ENCODE data around the gene ASB7.
A peak's percentile ranks its signal among the peaks of the same experiment; 100 is the strongest.
"Not testable (repeated sequence)": the region's sequence is repeated elsewhere in the genome, so short reads cannot be mapped to it uniquely, and the experiment has no call there.

Gene ASB7, protein sequence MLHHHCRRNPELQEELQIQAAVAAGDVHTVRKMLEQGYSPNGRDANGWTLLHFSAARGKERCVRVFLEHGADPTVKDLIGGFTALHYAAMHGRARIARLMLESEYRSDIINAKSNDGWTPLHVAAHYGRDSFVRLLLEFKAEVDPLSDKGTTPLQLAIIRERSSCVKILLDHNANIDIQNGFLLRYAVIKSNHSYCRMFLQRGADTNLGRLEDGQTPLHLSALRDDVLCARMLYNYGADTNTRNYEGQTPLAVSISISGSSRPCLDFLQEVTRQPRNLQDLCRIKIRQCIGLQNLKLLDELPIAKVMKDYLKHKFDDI

DNA sequence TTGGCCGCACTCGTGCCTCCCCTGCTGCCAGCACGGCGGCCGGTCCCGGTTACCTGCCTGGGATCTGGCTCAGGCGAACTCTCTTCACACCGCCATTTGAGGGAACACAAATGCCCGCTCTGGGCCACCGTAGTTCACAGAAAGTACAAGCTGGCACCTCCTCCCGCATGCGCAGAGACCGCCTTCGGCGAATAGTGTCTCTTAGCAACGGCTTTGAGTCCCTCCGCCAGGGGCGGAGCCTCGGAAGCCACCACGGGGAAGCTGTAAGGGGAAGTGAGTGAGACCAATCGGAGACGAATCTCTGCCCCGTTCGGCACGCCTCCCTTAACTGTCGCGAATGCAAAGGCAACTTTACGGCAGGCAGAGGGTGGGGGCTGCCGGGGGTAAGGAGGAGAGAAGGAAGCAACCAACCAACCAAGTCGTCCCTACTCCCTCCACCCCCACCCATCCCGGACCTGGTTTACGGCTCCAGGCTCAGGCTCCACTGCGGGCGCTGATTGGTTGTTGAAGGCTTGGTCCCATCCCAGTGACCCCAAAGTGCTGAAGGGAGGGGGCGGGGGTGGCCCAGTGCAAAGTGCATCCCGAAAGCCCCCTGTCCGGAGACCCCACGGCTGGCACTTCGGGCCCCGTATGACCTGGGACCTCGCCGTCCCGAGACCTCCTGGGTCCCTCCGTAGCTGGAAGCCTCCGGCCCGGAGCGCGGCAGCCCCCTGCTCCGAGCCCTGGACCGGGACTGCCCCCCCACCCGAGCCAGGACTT, at the start of gene ASB7, which contains the start of gene LINS1:
Gene ASB7 (plus strand): TSS at position 526 of the 759 bp plus-strand sequence. CDS start 9,628 bp downstream, outside the sequence.
Gene LINS1 (minus strand): TSS at position 121 of the 759 bp plus-strand sequence. CDS start 21,342 bp downstream, outside the sequence.
- peak; percentile 100 for DNase-seq (ENCODE audit: low spot score)

DNA sequence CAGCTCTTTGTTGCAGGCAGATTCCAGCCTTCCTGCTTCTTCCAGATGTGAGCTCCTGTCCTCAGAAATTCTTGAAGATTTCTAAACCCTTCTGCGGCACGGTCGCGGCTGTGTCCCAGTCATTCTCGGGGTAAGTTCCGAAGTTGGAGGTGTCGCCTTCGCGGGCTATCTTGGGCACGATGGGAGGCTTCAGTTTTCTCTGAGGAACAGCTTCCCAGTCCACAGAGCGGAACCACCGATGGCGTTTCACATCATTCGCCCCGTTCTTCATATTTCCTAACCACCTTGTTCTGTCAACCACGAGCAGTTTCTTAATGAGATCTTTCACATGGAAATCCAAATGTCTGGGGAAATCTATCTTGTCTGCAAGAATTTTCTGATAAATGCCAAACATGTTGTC, 48.9 kb upstream of the ASB7 start:
- DNase-seq (ENCODE audit: low spot score): no peak

DNA sequence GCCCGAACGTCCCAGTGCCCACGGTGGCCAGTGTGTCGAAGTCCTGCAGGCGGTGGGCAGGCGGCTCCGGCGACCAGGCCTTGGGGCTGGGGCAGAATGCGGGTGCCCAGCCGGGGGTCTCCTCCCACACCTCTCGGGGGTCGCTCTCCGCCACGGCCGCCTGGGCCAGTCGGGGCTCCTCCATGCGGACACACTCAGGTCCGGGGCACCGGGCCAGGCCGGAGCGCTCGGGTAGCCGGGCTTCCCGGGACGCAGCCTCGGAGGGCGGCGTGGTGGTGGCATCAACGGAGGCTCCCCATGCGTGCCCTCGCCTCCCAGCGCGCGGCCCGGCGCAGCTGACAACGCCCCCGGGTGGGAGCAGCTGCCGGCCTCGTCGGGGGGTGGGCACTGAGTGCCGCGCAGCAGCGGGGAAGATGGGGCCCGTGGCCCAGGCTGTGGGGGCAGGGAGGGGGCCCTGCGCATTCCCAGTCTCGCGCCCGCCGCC, 43.6 kb upstream of the ASB7 start:
- no peak for DNase-seq (ENCODE audit: low spot score)

DNA sequence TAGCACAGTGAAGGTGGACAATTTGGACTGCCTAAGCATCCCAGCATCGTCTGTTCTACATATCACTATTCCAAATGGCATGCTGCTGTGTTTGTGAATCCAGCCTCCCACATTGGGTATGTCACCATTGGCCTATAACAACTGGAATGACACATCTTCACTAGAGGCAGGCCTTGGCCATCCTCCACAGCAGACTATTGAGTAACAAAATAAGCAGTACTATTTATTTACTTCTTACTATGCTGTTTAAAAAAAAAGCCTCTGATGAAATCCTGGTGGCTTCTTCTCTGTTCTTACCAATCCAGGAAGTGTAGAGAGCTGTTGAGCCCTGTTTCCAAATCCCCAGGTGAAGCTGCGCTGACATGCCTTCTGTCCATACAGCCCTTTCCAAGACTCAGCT, 43.1 kb upstream of the ASB7 start:
- no peak for DNase-seq (ENCODE audit: low spot score)

DNA sequence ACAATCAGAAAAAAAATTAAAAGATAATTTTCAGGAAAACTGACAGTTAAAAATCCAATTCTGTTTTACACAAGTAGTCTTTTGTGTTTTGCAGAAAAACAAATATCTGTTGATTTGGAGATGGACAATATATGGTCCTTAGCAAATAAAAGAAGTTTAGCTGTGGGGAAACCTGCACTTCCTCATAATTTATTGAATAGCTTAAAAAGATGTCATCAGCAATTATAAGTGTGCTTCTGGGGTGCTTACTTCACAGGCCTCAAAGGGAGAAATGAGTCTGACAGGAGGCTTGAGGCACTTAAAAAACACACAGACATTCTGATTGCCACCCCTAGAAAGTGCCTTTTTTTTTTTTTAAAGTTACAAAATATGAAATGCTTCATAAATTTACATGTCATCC, 42.1 kb upstream of the ASB7 start:
- no peak for DNase-seq (ENCODE audit: low spot score)

DNA sequence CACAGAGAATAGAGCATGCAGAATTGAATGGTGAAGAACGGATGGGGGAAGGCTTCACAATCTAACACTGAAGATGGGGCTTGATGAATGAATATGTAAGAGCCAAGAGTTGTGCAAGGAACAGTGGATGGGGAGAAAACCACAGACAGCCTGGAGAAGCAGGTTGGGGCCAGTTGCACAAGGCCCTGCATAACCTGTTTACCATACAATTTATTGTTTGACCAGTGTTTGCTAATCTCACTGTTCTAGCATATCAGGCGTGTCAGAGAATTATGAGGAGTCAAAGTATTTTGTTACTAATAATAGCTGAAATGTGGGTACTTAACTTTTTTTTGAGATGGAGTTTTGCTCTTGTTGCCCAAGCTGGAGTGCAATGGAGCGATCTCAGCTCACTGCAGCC, 36.8 kb upstream of the ASB7 start:
- no peak for DNase-seq (ENCODE audit: low spot score)

DNA sequence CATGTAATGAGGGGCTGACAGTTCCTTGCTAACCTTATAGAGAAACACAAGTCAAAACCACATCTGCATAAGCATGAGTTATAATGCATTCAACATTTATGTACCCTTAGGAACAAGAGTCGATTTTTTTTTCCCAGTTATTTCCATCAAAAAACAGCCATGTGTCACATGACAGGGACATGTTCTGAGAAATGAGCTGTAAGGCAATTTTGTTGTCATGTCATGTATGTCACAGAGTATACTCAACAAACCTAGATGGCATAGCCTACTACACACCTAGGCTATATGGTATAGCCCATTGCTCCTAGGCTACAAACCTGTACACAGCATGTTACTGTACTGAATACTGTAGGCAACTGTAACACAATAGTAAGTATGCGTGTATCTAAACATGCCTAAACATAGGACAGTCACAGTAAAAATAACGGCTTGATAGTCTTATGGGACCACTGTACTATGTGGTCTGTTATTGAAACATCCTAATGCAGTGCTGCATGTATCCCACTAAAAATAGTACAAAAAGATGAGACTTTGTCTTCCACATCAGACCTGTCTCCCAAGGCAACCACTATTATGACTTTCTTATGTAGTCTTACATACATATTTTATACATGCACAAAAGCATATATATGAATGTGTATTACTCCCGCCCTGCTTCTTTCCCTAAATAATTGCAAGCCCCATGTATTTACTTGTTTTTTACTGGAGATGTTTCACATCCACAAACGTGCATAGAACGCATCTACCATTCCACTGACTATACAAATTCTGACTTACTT, 35.4 kb upstream of the ASB7 start:
- DNase-seq (ENCODE audit: low spot score): no peak

DNA sequence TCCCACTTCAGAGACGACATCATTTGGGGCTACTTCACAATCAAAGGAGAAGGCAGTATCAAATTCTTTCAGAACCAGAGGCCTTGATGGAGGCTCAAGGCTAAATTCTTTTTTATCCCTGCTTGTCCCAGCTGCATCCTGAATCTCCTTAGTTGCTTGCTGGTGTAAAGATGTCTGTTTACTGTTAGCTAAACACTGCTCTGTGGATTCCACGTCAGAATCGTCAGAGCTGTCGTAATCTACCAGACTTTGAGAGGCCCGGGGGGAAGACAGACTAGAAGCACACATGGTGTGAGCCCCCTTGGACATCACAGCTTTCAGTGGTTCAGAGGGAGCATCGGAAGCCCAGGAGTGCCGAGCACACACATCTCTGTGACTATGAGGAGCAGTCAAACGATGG, 33.0 kb upstream of the ASB7 start:
- no peak for DNase-seq (ENCODE audit: low spot score)

DNA sequence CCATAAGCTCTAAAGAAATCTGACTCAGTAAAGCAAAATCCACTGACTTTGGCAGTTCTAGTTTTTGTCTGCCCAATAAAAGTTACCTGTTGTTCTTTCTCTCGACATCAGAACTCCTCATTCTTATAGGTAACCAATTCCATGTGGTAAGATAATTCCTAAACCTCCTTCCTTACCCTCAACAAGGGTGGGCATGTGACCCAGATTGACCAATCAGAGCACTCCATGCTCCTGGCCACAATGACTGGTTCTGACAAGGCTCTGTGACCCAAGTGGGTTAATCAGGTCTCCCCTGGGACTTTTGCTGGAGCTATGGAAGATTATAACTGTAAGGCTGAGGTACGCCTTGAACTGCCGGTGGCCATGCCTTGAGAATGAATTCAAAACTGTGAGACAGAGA, 32.1 kb upstream of the ASB7 start:
- DNase-seq (ENCODE audit: low spot score): no peak

DNA sequence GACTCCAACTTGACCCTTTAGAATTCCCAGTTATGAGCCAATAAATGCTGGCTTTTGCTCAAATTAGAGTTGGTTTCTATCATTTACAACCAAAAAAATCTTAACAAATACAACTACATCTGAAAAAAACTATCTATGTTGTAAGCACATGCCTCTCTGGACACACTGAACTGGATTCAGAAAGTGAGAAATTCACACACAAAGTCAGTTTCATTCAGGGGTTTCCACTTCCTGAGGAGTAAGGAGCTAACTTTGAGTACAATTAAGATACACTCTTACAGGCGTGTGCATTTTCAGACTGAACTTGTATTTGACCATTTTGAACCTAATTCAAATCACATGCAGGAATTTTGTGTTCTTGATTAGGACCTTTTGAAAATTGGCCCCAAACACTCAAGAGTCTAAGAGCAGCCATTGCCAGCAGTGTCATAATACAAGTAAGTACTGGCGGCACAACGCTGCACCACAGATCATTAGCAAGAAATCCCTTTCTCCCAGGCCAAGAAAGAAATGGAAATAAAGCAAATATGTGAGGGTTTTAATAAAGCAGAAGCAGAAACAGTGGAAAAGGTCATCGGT, 31.6 kb upstream of the ASB7 start:
- DNase-seq (ENCODE audit: low spot score): no peak

DNA sequence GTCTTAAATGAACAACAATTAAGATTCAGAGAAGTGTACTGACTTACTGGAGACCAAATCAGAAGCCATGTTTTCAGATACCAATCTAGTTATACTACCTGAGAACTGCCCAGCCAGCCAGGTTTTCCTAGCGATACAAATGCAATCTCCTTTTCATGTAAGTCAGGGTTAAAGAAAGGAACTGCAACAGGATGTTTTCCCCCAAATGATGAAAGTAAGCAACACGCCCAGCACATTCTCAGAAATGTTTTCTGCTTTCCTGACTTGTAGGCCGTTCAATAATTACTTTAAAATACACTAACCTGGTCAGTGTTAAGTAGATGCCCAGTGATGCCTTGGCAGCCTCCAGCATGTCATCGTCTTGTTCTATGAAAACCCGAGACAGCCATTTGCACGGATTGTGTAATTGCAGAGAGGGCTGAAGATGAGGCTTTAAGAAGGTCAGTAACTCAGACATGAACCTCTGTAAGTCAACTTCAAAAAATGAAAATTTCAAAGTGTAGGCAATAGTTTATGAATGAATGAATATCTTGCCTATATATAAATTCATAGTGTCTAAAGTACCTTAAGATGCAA, 30.7 kb upstream of the ASB7 start:
- no peak for DNase-seq (ENCODE audit: low spot score)

DNA sequence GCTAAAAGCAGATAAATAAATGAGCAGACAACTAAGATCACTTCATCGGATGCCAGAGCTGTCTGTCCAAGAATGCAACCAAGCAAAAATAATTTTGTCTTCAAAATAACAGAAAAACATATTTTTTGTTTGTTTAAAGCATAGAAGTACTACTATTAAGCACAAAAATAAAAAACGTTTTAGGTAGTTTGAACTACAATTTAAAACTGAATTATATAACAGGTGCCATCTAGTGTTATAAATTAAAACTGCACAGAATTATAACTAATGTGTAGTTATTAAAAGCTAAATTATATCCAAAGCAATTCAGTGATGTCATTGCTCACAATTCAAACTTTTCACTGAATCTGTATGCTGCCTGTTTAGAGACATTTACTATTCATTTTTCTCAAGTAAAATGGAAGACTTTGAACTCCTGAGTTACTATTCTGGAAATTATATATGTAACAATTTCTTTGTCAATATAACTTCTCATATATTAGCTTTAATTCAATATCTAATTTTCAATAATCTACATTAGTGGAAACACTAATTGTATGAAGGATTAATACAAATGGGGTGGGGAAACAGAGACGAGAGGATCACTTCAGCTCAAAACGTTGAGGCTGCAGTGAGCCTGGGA, 29.9 kb upstream of the ASB7 start:
- DNase-seq (ENCODE audit: low spot score): peak; percentile 43

DNA sequence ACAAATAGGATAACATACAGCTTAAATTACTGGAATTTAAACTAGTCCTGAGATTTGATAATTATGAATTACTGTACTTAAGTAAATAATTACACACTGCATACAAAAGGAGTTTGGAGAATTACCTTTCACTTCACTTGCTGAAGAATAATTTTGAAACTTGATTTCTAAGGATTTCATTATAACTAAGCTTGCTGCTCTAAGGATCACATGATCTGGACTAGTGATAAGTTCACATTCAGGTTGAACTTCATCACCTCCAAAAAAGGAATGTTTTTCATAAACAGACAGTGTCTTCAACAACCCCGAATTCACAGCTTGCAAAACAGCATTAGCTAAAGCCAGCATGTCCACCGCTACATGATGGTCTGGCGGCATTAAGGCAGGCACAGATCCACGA, 28.9 kb upstream of the ASB7 start:
- no peak for DNase-seq (ENCODE audit: low spot score)

DNA sequence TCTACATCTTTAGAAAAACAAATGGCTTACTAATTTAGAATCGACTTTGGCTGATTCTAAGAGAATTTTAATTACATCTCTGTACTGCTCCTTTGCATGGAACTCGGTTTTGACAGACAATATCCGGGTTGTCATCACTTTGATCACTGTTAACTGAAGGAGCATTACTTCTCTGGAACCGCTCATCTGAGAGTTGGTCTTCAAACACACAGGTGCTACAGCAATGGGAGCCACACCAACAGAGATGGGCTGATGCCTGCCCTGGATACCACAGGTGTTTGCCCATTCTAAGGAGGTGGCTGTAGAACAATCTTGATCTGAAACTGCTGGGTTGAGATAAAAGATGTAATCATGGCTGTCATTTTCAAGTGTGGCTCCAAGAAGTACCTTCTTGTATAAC, 22.0 kb upstream of the ASB7 start:
- DNase-seq (ENCODE audit: low spot score): no peak

DNA sequence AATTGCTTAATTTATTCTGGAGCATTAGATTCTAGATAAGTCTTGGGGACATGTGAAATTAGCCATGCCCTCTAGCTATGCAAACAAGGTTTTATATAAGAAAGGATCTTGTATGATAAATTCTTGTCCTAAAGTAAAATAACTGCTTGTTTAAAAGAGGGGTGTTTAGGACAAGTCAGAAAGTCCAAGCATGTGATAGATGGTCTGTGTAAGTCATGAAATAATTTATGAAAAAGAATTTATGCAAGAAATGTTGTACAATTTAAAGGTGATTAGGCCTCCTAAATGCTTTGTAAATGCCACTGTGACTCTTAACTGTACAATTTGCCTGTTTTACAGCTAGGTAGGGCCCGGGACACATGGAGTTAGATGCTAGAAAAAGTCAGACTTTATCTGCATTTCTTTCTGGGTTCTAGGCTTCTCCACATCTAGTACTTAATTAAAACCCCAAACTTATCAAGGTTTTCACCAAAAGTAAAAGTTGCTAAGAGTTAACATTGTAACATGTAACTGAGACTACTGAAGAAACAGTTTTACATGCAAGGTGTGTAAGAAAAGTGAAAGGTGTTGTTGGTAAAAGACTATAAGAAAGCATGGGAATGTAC, 13.6 kb upstream of the ASB7 start:
- DNase-seq (ENCODE audit: low spot score): peak; percentile 24

DNA sequence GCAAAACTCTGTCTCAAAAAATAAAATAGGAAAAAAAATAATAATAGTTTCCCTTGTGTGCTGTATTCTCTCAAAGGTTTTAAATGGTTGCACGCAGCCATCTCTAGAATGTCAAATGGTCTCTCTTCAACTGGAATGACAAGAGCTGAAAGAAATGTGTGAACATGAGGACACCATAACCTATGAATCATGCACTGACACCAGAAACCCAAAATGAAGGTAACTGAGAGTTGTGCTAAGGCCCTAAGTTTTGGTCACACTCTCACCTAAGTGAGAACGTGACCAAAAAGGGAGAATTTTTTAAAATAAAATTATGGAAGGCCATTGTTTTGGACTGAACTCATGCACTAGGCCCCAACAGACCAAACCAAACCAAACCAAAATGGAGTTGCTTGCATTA, 11.2 kb upstream of the ASB7 start:
- not testable (repeated sequence) for DNase-seq (ENCODE audit: low spot score)

DNA sequence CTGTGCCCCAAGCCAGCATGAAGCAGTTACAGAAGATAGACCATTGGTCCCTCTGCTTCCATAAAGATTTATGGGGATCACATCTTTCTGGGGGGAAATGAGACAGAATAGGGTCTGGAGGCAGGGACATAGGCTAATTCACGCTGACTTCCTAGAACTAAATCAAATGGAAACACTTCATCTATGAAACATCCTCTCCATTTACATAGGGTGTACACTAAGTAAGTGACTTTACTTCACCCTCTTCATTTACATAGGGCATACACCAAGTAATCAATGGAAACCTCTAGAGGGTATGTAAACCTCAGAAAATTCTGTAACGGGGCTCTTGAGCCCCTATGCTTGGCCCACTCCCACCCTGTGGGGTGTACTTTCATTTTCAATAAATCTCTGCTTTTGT, 10.6 kb upstream of the ASB7 start:
- no peak for DNase-seq (ENCODE audit: low spot score)

DNA sequence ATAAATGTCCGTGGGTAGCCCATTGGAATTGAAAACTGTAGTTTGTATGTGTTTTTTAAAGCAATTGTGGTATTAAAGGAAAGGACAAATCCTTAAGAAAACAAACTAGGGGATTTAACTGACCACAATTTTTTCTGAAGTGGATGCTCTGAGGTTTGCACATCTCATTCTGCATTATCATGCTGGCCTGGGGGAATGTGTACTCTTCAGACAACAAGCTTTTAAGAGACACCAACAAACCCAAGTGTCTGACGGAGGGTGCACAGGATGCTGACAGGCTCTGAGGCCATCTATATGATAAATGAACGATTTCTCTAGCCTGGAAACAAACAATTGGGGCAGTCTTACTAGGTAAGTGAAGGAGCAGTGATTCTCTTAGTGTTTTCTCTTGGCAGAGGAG, 9.5 kb upstream of the ASB7 start:
- DNase-seq (ENCODE audit: low spot score): no peak

DNA sequence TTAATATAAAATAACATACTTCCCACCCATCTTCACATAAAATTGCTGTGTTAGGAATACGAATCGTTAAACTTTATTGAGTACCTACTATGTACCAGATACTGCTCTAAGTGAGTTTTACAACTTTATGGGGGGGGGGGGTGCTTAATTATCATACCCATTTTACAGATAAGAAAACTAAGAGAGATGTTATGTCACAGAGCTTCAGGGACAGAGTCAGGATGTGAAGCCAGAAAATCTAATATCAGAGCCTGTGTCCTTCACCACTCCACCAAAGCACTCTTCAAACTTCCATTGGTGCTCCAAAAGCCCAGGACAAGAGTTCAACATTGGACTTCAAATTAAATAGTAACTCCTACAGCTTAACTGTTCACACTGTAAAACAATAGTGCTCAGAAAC, 9.0 kb upstream of the ASB7 start:
- DNase-seq (ENCODE audit: low spot score): no peak

DNA sequence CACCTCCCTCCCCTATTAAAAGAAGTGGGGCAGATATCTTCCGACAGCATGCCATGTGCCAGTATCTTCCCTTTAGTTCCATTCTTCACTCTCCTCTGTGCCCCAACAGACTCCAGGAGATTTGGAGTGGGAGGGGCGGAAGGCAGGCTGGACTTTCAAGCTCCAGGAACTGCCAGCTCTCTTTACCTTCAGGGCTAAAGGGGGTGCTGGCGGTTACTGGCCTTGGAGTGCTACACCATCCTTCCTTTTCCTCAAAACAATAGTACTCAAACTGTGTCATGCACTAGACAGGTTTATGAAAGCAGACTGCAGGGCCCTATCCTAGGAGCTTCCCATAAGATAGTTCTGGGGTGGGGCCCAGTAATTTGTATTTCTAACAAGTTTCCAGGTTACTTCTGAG, 6.4 kb upstream of the ASB7 start:
- DNase-seq (ENCODE audit: low spot score): no peak

DNA sequence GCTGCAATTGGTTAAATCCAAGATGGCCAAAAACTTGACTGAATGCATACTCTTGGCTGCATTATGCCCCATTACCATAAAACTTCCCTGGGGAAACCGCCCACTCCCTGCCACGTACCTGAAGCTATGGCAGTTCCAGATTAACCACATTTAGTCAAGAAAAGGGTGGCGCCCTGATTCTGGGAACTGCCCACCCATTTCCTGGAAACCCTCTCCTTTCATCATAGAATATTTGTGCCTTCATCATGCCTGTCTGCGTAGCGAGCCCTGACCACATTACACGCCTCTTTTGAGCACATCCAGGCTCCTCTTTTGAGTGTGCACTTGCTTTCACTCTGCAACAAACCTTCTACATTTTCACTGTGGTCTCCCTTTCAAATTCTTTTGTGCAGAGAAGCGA, 5.6 kb upstream of the ASB7 start:
- no peak for DNase-seq (ENCODE audit: low spot score)

Data from NAMALWA (cell line).